Small intestine (tissue), 7 donors: ENCODE results near the gene UBE2I. TPM values are rescaled to one million over a fixed set of nuclear protein-coding genes. Genes with fewer than 3 reads are reported as not detected.

Source experiments
- DNase-seq, 2 donors: peaks; one replicate each; pipeline versions ENCODE4 v3.0.0 to v3.0.0-alpha.2; 2013
- FAIRE-seq: peaks from 2 replicates; lab custom pipeline; 2012; peaks lifted over from hg19 to GRCh38; lab: Jason Lieb, UNC
- H3K27ac ChIP-seq, 3 donors: one replicate each; pipeline ENCODE4 v1.5.1; 2013; ENCODE audit warnings: low read length in 2 of 3, mild to moderate bottlenecking in 2 of 3, control low read depth in 1 of 3, inconsistent platforms in 1 of 3, low read depth in 1 of 3, moderate library complexity in 1 of 3
- H3K27me3 ChIP-seq, 3 donors: one replicate each; pipeline ENCODE4 v1.6.1; 2013; ENCODE audit warnings: low read length in 3 of 3, inconsistent platforms in 1 of 3; ENCODE audit not compliant: control insufficient read depth in 3 of 3, insufficient read depth in 3 of 3
- H3K36me3 ChIP-seq, 3 donors: one replicate each; pipeline ENCODE4 v1.6.1; 2013; ENCODE audit warnings: low read length in 3 of 3, inconsistent platforms in 1 of 3, low read depth in 1 of 3, mild to moderate bottlenecking in 1 of 3, moderate library complexity in 1 of 3; ENCODE audit not compliant: control insufficient read depth in 3 of 3, insufficient read depth in 2 of 3
- H3K4me1 ChIP-seq, 3 donors: one replicate each; pipeline ENCODE4 v1.6.1; 2013; ENCODE audit warnings: low read length in 2 of 3, inconsistent platforms in 1 of 3, low read depth in 1 of 3, mild to moderate bottlenecking in 1 of 3, moderate library complexity in 1 of 3; ENCODE audit not compliant: control insufficient read depth in 3 of 3, insufficient read depth in 2 of 3
- H3K4me3 ChIP-seq, 3 donors: one replicate each; pipeline ENCODE4 v1.5.1; 2013; ENCODE audit warnings: low read length in 3 of 3, control low read depth in 1 of 3, inconsistent platforms in 1 of 3, low read depth in 1 of 3, mild to moderate bottlenecking in 1 of 3, moderate library complexity in 1 of 3
- H3K9me3 ChIP-seq, 2 donors: one replicate each; pipeline ENCODE4 v1.6.1; 2013; ENCODE audit warnings: low read depth in 1 of 2, low read length in 1 of 2; ENCODE audit not compliant: control insufficient read depth in 2 of 2, insufficient read depth in 1 of 2
- WGBS, 3 donors: extraction: QIAGEN DNeasy Blood & Tissue Kit; methylation state at CpG; one replicate each; pipeline ENCODE4 v1.1.7; 2013; 5-methylcytosine and 5-hydroxymethylcytosine counted together
- polyA plus RNA-seq, 4 donors: library from polyadenylated mRNA; stranded (reverse) in 3 of 4; unstranded in 1 of 4; fragments of 200-250 nt in 3 of 4; fragments of 120-200 nt in 1 of 4; gene quantifications; one replicate each; pipeline versions ENCODE4 v1.2.1 to v1.2.3, GENCODE V29; 2013
- donor health status: healthy with polysubstance abuse.
- donor health status: control.
- donor health status: control.
- donor health status: Bipolar disorder and iron deficiency.
- donor health status: healthy.

Gene UBE2I
- polyA plus RNA-seq, 4 donors: 38.7 to 123 (median 64.8) TPM

GRCh38 chr16:1320658-1321240 lies 11.3 kb downstream of the UBE2I start:
- H3K4me3 ChIP-seq: no peak overlapping the region
- H3K9me3 ChIP-seq: no peaks in the 10 kb centered on the region
- WGBS, 3 donors: 82 to 89% (median 86%) methylated on average over 21 to 22 of the region's 22 CpGs
- H3K4me1 ChIP-seq: no peaks in the 10 kb centered on the region
- no peak for FAIRE-seq
- DNase-seq: no peak
- no peaks in the 10 kb centered on the region for H3K27me3 ChIP-seq
- no peak overlapping the region for H3K27ac ChIP-seq
- H3K36me3 ChIP-seq: peaks cover 14 to 97% (median 33%) of the 10 kb centered on the region in 3 donors

DNA sequence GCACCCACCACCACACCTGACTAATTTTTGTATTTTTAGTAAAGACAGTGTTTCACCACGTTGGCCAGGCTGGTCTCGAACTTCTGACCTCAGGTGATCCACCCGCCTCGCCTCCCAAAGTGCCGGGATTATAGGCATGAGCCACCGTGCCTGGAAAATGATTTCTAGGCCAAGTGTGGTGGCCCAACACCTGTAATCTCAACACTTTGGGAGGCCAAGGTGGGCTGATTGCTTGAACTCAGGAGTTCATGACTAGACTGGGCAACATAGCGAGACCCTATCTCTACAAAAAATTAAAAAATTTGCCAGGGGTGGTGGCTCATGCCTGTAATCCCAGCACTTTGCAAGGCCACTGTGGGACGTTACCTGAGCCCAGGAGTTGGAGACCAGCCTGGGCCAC lies 13.0 kb downstream of the UBE2I start:
- 95 to 100% (median 97%) methylated on average over 7 to 8 of the region's 8 CpGs for WGBS, 3 donors
- H3K36me3 ChIP-seq: peaks cover 12 to 91% (median 20%) of the 10 kb centered on the region in 3 donors
- H3K27ac ChIP-seq: no peak overlapping the region
- no peaks in the 10 kb centered on the region for H3K9me3 ChIP-seq
- no peak overlapping the region for H3K4me3 ChIP-seq
- FAIRE-seq (no peak), DNase-seq (no peak)
- no peaks in the 10 kb centered on the region for H3K27me3 ChIP-seq
- no peaks in the 10 kb centered on the region for H3K4me1 ChIP-seq

- Histone ChIP-seq H3K27ac (no peak overlapping the region), H3K4me1 (no peaks in the 10 kb centered on the region), H3K36me3 (peaks cover 9 to 84% (median 11%) of the 10 kb centered on the region in 3 donors), H3K9me3 (no peaks in the 10 kb centered on the region), H3K4me3 (no peak overlapping the region), H3K27me3 (no peaks in the 10 kb centered on the region)
- WGBS, 3 donors: 86 to 87% (median 87%) methylated on average over 34 to 35 of the region's 35 CpGs
- no peak for DNase-seq
- FAIRE-seq: no peak
Observed at GRCh38 chr16:1323296-1324239, 14.1 kb downstream of the UBE2I start.

DNA sequence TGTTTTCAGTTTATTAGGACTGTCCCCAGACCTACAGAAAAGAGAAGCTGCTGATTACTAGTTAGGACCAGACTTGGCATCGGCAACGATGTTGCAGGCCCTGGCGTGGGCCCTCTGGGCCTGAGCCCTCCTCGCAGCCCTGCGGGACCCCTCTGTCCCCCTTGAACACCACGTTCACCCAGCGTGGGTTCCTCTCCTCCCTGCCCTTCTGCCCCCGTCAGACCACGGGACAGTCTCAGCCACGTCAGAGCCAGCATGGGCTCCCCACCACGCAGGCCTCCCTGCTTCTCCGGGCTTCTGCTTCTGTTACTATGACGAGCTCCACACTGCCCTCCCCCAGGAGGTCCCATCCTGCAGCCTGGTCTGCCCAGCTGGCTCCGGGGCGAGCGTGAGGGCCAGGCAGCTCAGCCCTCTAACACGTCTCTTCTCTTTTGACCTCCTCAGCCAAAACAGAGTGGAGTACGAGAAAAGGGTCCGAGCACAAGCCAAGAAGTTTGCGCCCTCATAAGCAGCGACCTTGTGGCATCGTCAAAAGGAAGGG lies 14.9 kb downstream of the UBE2I start:
- Histone ChIP-seq H3K36me3 (peaks cover 5 to 76% (median 11%) of the 10 kb centered on the region in 3 donors), H3K27ac (no peak overlapping the region), H3K4me1 (no peaks in the 10 kb centered on the region), H3K9me3 (no peaks in the 10 kb centered on the region), H3K4me3 (no peak overlapping the region), H3K27me3 (no peaks in the 10 kb centered on the region)
- FAIRE-seq (no peak), DNase-seq (no peak)
- WGBS, 3 donors: 85 to 89% (median 85%) methylated on average over 21 to 22 of the region's 22 CpGs

GRCh38 chr16:1325261-1325660 lies 15.8 kb downstream of the UBE2I start:
- DNase-seq (no peak), FAIRE-seq (no peak)
- WGBS, 3 donors: 84 to 90% (median 85%) methylated on average over 15 of the region's 15 CpGs
- H3K9me3 ChIP-seq: peaks cover 0 to 5% of the 10 kb centered on the region in 2 donors
- H3K4me1 ChIP-seq: no peaks in the 10 kb centered on the region
- H3K36me3 ChIP-seq: peaks cover 0 to 67% (median 11%) of the 10 kb centered on the region in 3 donors
- H3K27me3 ChIP-seq: no peaks in the 10 kb centered on the region
- H3K4me3 ChIP-seq: no peak overlapping the region
- no peak overlapping the region for H3K27ac ChIP-seq

DNA sequence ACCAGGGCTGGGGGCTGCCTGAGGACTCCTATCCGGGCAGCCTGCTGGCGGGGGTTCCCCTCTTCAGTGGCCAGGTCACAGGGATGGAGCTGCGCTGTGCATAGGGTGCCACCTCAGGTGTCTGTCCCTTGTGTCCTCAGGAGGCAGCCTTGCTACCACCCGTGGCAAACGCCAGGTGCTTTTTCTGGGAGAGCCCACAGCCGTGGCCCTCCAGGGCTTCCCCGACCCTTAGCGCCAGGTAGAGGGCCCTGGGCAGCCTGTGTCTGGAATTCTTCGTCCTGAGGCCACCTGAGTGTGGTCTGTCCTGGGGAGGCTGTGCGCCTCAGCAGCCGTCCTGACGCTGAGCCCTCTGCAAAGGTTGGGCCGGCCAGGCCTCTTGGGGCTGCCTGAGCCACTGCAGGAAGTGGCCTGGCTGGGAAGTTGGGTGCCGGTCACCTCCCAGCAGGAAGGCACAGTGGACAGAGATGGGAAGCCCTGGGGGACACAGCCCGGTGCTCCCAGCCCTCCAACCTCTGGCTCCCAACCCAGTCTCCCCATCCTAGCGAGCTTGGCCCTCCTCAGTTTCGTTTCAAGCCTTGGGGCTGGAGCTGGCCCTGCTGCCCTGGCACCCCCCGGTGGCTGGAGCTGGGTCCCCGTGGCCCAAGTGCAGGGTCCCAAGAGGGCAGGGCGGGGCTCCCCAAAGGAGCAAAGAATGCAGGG lies 16.4 kb downstream of the UBE2I start:
- Histone ChIP-seq H3K36me3 (peaks cover 0 to 61% (median 8%) of the 10 kb centered on the region in 3 donors), H3K27me3 (peaks cover 0 to 4% (median 0%) of the 10 kb centered on the region in 3 donors), H3K4me1 (no peaks in the 10 kb centered on the region), H3K27ac (no peak overlapping the region), H3K4me3 (no peak overlapping the region), H3K9me3 (peaks cover 3 to 9% of the 10 kb centered on the region in 2 donors)
- DNase-seq (no peak), FAIRE-seq (no peak)
- WGBS, 3 donors: 63 to 71% (median 67%) methylated on average over 19 to 20 of the region's 20 CpGs

DNA sequence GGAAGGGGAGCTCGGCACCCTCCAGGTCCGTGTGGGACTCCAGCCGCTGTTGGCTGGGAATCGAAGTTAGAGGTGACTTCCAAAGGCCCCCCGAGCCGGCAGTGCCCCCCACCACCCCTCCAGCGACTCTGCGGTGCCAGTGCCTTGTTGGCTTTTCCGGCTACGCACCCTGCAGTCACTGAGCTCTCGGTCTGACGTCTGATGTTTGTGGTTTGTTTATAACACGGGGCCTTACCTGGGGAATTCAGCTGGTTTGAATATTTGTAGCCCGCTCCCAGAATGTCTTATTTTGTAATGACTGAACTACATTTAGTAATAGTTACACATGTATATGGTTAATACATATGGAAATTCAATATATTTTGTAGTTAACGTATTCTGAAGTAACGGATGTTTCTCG lies 17.0 kb downstream of the UBE2I start:
- Histone ChIP-seq H3K27me3 (peaks cover 0 to 10% (median 0%) of the 10 kb centered on the region in 3 donors), H3K36me3 (peaks cover 0 to 56% (median 8%) of the 10 kb centered on the region in 3 donors), H3K9me3 (peaks cover 3 to 9% of the 10 kb centered on the region in 2 donors), H3K27ac (no peak overlapping the region), H3K4me1 (peaks cover 0 to under 1% (median 0%) of the 10 kb centered on the region in 3 donors), H3K4me3 (no peak overlapping the region)
- FAIRE-seq: no peak
- DNase-seq: no peak
- WGBS, 3 donors: 68 to 79% (median 76%) methylated on average over 17 of the region's 17 CpGs
